ENCODE data around the gene RPL22.

RPL22 gene

DNA sequence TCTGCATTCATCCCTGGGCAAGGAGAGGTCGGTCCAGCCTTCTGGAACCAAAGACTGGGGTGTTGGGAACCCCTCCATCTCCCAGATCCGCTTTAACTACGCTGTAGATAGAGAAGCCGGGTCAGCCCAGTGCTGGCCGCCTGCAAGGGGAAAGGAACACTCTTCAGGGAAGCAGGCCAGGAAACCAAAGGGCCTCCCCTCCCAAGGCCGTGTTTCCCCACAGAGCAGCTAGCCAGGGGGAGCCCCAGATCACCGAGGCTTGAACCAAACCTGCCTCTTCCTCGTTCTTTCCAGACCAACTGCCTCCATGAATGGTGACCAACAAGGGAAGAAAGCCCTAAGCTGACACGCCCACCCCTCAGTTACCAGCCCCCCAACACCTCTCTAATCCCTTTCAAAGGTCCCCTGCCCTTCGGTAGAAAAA, 18.0 kb downstream of the RPL22 start:
- H3K4me1 ChIP-seq (ENCODE audit: control insufficient read depth in 2 of 2, insufficient read depth in 2 of 2, low read length in 2 of 2), result no peaks in the 10 kb centered on the region
- no peaks in the 10 kb centered on the region for H3K9me3 ChIP-seq (ENCODE audit: control insufficient read depth in 2 of 2, low read length in 2 of 2)
- peaks cover 31 to 35% of the 10 kb centered on the region in 2 donors for H3K27me3 ChIP-seq (ENCODE audit: control insufficient read depth in 2 of 2, insufficient read depth in 2 of 2, low read length in 2 of 2)
- H3K4me3 ChIP-seq (ENCODE audit: low read length in 2 of 2), result no peak overlapping the region
- no peak overlapping the region for H3K9ac ChIP-seq (ENCODE audit: low read depth in 1 of 2, low read length in 2 of 2)
- H3K27ac ChIP-seq (ENCODE audit: low read depth in 2 of 2, low read length in 2 of 2), result no peak overlapping the region
- H3K36me3 ChIP-seq (ENCODE audit: control insufficient read depth in 2 of 2, insufficient read depth in 2 of 2, low read length in 2 of 2), result peaks cover 7 to 12% of the 10 kb centered on the region in 2 donors

GRCh38 chr1:6180707-6181311, 18.6 kb downstream of the RPL22 start:
- Histone ChIP-seq H3K27ac (ENCODE audit: low read depth in 2 of 2, low read length in 2 of 2) (no peak overlapping the region), H3K4me1 (ENCODE audit: control insufficient read depth in 2 of 2, insufficient read depth in 2 of 2, low read length in 2 of 2) (no peaks in the 10 kb centered on the region), H3K36me3 (ENCODE audit: control insufficient read depth in 2 of 2, insufficient read depth in 2 of 2, low read length in 2 of 2) (peaks cover 7 to 12% of the 10 kb centered on the region in 2 donors), H3K9ac (ENCODE audit: low read depth in 1 of 2, low read length in 2 of 2) (no peak overlapping the region), H3K27me3 (ENCODE audit: control insufficient read depth in 2 of 2, insufficient read depth in 2 of 2, low read length in 2 of 2) (peaks cover 31 to 38% of the 10 kb centered on the region in 2 donors), H3K4me3 (ENCODE audit: low read length in 2 of 2) (no peak overlapping the region), H3K9me3 (ENCODE audit: control insufficient read depth in 2 of 2, low read length in 2 of 2) (no peaks in the 10 kb centered on the region)

DNA sequence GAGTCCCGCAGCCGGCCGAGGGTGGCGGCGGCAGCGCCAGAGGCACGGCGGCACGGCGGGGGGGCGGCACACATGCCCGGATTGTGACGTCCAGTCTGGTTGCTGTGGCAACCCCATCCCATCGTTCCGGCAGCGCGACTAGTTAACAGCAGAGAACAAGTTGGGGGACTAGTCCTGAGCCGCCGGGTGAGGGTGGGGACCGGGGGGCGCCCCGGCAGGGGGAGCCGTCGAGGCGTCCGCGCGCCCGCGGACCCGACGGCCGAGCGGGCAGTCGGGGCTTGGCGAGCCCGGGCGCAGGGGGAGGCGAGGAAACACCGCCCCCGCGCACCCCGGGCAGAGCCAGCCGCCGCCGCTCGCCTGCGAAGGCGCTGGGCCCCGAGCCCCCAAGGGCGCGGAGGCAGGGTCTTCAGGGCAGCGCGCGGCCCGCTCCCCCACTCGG, 19.1 kb downstream of the RPL22 start, which contains the start of gene CHD5:
Gene CHD5 (minus strand): TSS at position 54 of the 439 bp plus-strand sequence. CDS start 298 bp downstream, outside the sequence.
- Histone ChIP-seq H3K9me3 (ENCODE audit: control insufficient read depth in 2 of 2, low read length in 2 of 2) (no peaks in the 10 kb centered on the region), H3K36me3 (ENCODE audit: control insufficient read depth in 2 of 2, insufficient read depth in 2 of 2, low read length in 2 of 2) (peaks cover 3 to 7% of the 10 kb centered on the region in 2 donors), H3K4me1 (ENCODE audit: control insufficient read depth in 2 of 2, insufficient read depth in 2 of 2, low read length in 2 of 2) (no peaks in the 10 kb centered on the region), H3K4me3 (ENCODE audit: low read length in 2 of 2) (no peak within 1 kb of the TSS), H3K27ac (ENCODE audit: low read depth in 2 of 2, low read length in 2 of 2) (no peak within 1 kb of the TSS), H3K27me3 (ENCODE audit: control insufficient read depth in 2 of 2, insufficient read depth in 2 of 2, low read length in 2 of 2) (peaks cover 31 to 38% of the 10 kb centered on the region in 2 donors), H3K9ac (ENCODE audit: low read depth in 1 of 2, low read length in 2 of 2) (no peak within 1 kb of the TSS)

- no peak overlapping the region for H3K4me3 ChIP-seq (ENCODE audit: low read length in 2 of 2)
- H3K36me3 ChIP-seq (ENCODE audit: control insufficient read depth in 2 of 2, insufficient read depth in 2 of 2, low read length in 2 of 2), result peaks cover 0 to 4% of the 10 kb centered on the region in 2 donors
- H3K4me1 ChIP-seq (ENCODE audit: control insufficient read depth in 2 of 2, insufficient read depth in 2 of 2, low read length in 2 of 2), result no peaks in the 10 kb centered on the region
- H3K27me3 ChIP-seq (ENCODE audit: control insufficient read depth in 2 of 2, insufficient read depth in 2 of 2, low read length in 2 of 2), result peaks cover 31 to 41% of the 10 kb centered on the region in 2 donors
- H3K27ac ChIP-seq (ENCODE audit: low read depth in 2 of 2, low read length in 2 of 2), result no peak overlapping the region
- H3K9ac ChIP-seq (ENCODE audit: low read depth in 1 of 2, low read length in 2 of 2), result no peak overlapping the region
- no peaks in the 10 kb centered on the region for H3K9me3 ChIP-seq (ENCODE audit: control insufficient read depth in 2 of 2, low read length in 2 of 2)
Observed at GRCh38 chr1:6179564-6180175, 19.7 kb downstream of the RPL22 start.

DNA sequence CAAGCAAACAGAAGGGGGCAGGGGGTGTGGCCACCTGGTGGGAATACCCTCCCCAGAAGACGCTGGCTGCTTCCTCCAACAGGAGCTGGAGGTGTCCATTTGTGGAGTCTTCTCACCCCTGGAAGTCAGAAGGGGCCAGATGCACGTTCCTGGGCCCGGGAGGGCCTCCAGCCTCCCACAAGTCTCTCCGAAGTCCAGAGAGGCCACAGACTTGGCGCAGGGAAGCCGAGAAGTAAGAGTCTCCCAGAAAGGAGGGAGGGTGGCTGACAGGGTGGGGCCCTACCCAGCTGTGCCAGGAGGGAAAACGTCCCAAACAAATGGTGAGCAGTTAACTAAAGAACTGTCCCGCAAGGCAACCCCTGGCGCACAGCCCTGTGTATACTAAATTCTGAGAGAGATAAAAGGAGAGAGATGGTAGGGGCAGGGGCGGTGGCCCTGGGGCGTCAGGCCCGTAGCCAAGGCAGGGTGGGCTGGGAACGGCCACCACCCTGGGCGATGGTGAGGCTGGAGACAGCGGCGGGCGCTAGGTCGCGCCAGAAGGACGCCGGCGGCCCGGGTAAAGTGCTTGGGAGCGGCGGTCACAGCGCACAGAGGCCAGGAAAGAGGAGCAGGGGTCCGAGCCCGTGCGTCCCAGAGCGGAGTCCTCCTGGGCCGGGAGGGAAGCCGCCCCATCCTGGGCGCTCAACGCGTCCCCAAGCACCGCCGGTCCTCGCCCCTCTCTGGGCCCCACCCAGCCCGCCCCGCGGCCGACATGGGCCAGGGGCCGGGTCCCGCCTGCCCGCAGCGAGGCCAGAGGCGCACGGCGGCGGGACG, 20.4 kb downstream of the RPL22 start:
- Histone ChIP-seq H3K4me3 (ENCODE audit: low read length in 2 of 2) (no peak overlapping the region), H3K9ac (ENCODE audit: low read depth in 1 of 2, low read length in 2 of 2) (no peak overlapping the region), H3K9me3 (ENCODE audit: control insufficient read depth in 2 of 2, low read length in 2 of 2) (no peaks in the 10 kb centered on the region), H3K27me3 (ENCODE audit: control insufficient read depth in 2 of 2, insufficient read depth in 2 of 2, low read length in 2 of 2) (peaks cover 31 to 43% of the 10 kb centered on the region in 2 donors), H3K36me3 (ENCODE audit: control insufficient read depth in 2 of 2, insufficient read depth in 2 of 2, low read length in 2 of 2) (no peaks in the 10 kb centered on the region), H3K27ac (ENCODE audit: low read depth in 2 of 2, low read length in 2 of 2) (no peak overlapping the region), H3K4me1 (ENCODE audit: control insufficient read depth in 2 of 2, insufficient read depth in 2 of 2, low read length in 2 of 2) (no peaks in the 10 kb centered on the region)

DNA sequence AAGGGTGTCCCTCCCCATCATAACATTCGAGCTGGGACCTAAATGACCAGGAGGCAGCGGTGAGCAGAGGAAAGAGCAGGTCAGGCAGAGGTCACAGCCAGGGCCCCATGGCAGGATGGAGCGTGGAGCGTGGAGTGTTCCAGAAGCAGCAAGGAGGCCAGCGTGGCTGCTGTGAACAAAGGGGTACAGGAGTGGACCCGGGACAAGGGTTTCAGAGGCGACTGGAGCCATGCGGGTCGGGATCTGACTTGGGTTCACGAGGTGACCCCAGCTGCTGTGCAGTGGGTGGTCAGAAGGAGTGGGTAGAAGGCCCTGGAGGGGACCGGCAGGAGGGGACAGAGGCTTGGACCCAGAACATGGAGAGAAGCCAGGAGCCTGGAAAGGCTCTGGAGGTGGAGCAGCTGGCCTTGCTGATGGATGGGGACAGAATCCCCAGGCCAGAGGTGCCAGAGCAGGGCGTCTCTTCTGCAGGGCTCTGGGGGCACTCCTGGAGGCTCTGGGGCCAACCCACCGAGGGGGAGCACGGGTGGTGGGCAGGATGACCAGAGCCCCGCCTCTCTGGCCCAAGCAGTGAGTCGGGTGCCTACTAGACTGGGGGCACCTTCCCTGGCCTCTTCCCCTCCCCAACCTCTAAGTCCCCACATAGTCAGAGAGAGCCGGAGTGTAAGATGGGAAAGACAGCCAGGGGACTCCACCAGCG, 21.6 kb downstream of the RPL22 start:
- no peak overlapping the region for H3K27ac ChIP-seq (ENCODE audit: low read depth in 2 of 2, low read length in 2 of 2)
- no peaks in the 10 kb centered on the region for H3K4me1 ChIP-seq (ENCODE audit: control insufficient read depth in 2 of 2, insufficient read depth in 2 of 2, low read length in 2 of 2)
- H3K9ac ChIP-seq (ENCODE audit: low read depth in 1 of 2, low read length in 2 of 2), result no peak overlapping the region
- peaks cover 31 to 43% of the 10 kb centered on the region in 2 donors for H3K27me3 ChIP-seq (ENCODE audit: control insufficient read depth in 2 of 2, insufficient read depth in 2 of 2, low read length in 2 of 2)
- H3K4me3 ChIP-seq (ENCODE audit: low read length in 2 of 2), result no peak overlapping the region
- H3K9me3 ChIP-seq (ENCODE audit: control insufficient read depth in 2 of 2, low read length in 2 of 2), result no peaks in the 10 kb centered on the region
- H3K36me3 ChIP-seq (ENCODE audit: control insufficient read depth in 2 of 2, insufficient read depth in 2 of 2, low read length in 2 of 2), result no peaks in the 10 kb centered on the region

DNA sequence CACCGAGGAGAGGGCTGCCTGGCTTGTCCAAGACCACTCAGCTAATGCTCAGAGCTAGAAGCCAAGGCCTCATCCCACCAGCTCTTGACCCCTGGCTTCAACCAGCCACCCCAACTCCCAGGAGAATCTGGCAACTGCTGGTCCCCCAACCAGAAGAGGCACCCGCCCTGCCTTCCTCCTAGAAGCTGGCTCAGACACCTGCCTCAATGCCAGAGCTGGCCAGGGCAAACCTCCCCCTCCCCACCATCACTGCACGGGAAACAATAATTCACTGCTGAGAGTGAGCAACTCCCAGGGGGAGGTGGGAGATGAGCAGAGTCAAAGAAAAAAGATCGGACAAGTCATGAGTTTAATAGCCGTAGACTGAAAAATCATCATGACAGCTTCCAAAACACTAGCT, 22.6 kb downstream of the RPL22 start:
- Histone ChIP-seq H3K27ac (ENCODE audit: low read depth in 2 of 2, low read length in 2 of 2) (no peak overlapping the region), H3K36me3 (ENCODE audit: control insufficient read depth in 2 of 2, insufficient read depth in 2 of 2, low read length in 2 of 2) (no peaks in the 10 kb centered on the region), H3K4me1 (ENCODE audit: control insufficient read depth in 2 of 2, insufficient read depth in 2 of 2, low read length in 2 of 2) (no peaks in the 10 kb centered on the region), H3K9me3 (ENCODE audit: control insufficient read depth in 2 of 2, low read length in 2 of 2) (no peaks in the 10 kb centered on the region), H3K27me3 (ENCODE audit: control insufficient read depth in 2 of 2, insufficient read depth in 2 of 2, low read length in 2 of 2) (peaks cover 31 to 46% of the 10 kb centered on the region in 2 donors), H3K4me3 (ENCODE audit: low read length in 2 of 2) (no peak overlapping the region), H3K9ac (ENCODE audit: low read depth in 1 of 2, low read length in 2 of 2) (no peak overlapping the region)

- Histone ChIP-seq H3K4me1 (ENCODE audit: control insufficient read depth in 2 of 2, insufficient read depth in 2 of 2, low read length in 2 of 2) (no peaks in the 10 kb centered on the region), H3K9me3 (ENCODE audit: control insufficient read depth in 2 of 2, low read length in 2 of 2) (no peaks in the 10 kb centered on the region), H3K4me3 (ENCODE audit: low read length in 2 of 2) (no peak overlapping the region), H3K36me3 (ENCODE audit: control insufficient read depth in 2 of 2, insufficient read depth in 2 of 2, low read length in 2 of 2) (no peaks in the 10 kb centered on the region), H3K27me3 (ENCODE audit: control insufficient read depth in 2 of 2, insufficient read depth in 2 of 2, low read length in 2 of 2) (peaks cover 22 to 45% of the 10 kb centered on the region in 2 donors), H3K9ac (ENCODE audit: low read depth in 1 of 2, low read length in 2 of 2) (no peak overlapping the region), H3K27ac (ENCODE audit: low read depth in 2 of 2, low read length in 2 of 2) (no peak overlapping the region)
Observed at GRCh38 chr1:6175411-6175828, 24.0 kb downstream of the RPL22 start.

DNA sequence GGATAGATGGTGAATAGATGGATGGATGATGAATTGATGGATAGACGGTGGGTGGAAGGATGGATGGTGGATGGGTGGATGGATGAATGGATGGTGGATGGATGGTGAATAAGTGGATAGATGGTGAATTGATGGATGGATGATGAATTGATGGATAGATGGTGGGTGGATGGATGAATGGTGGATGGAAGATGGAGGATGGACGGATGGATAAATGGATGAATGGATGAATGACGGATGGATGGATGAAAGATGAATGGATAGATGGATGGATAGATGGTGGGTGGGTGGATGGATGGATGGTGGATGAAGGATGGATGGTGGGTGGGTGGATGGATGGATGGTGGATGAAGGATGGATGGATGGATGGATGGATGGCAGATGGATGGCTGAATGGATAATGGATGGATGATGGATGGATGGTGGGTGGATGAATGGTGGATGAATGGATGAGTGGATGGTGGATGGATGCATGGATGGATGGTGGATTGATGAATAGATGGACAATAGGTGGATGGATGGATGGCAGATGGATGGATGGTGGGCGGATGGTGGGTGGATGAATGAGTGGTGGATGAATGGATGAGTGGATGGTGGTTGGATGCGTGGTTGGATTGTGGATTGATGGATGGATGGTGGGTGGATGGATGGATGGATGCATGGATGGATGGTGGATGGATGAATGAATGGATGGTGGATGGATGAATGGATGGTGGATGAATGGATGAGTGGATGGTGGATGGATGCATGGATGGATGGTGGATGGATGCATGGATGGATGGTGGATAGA, 24.6 kb downstream of the RPL22 start:
- Histone ChIP-seq H3K9me3 (ENCODE audit: control insufficient read depth in 2 of 2, low read length in 2 of 2) (no peaks in the 10 kb centered on the region), H3K36me3 (ENCODE audit: control insufficient read depth in 2 of 2, insufficient read depth in 2 of 2, low read length in 2 of 2) (no peaks in the 10 kb centered on the region), H3K27ac (ENCODE audit: low read depth in 2 of 2, low read length in 2 of 2) (no peak overlapping the region), H3K27me3 (ENCODE audit: control insufficient read depth in 2 of 2, insufficient read depth in 2 of 2, low read length in 2 of 2) (peaks cover 22 to 45% of the 10 kb centered on the region in 2 donors), H3K9ac (ENCODE audit: low read depth in 1 of 2, low read length in 2 of 2) (no peak overlapping the region), H3K4me1 (ENCODE audit: control insufficient read depth in 2 of 2, insufficient read depth in 2 of 2, low read length in 2 of 2) (no peaks in the 10 kb centered on the region), H3K4me3 (ENCODE audit: low read length in 2 of 2) (no peak overlapping the region)

Measured in mucosa of rectum (tissue), 2 donors.